ENCODE results near the gene MDH2.
"Not testable (repeated sequence)": the region's sequence is repeated elsewhere in the genome, so short reads cannot be mapped to it uniquely, and the experiment has no call there.

The MDH2 gene

DNA sequence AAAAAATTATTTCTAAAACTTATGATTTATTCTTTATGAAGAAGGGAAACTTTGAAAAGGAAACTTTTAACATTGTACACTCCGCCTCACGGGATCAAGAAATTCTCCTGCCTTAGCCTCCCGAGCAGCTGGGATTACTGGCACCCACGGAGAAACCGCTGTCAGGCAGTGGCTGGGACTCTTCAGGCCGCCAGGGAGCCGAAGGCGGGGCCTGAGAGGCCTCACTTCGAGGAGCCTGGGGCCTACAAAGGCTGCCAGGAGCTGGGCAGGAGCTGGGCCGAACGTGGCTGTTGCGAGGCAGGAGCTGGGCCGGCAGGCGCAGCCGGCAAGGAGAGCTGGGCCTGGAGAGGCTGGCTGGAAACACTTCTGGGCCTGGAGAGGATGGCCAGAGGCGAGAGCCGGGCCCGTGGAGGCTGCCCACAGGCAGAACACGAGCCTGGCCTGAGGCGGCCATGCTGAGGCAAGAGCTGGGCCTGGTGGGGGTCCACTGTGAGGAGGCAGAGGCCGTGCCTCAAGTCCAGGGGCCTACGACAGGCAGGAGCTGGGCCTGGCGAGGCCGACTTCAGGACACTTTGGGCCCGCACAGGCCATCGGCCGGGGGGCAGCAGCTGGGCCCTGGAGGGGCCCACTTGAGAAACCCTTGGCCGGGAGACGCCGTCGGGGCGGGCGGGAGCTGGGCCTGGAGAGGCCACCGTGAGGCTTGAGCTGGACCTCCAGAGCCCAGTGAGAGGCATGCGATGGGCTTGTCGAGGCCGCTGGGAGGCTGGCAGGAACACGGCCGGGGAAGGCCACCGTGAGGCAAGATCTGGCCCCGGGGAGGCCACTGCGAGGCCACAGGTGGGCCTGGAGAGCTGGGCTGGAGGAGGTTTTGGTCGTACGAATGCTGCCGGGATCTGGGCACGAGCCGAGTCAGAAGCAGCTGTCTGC is 23.7 kb downstream of the MDH2 start:
- DNase-seq (ENCODE audit: low spot score): no peak

DNA sequence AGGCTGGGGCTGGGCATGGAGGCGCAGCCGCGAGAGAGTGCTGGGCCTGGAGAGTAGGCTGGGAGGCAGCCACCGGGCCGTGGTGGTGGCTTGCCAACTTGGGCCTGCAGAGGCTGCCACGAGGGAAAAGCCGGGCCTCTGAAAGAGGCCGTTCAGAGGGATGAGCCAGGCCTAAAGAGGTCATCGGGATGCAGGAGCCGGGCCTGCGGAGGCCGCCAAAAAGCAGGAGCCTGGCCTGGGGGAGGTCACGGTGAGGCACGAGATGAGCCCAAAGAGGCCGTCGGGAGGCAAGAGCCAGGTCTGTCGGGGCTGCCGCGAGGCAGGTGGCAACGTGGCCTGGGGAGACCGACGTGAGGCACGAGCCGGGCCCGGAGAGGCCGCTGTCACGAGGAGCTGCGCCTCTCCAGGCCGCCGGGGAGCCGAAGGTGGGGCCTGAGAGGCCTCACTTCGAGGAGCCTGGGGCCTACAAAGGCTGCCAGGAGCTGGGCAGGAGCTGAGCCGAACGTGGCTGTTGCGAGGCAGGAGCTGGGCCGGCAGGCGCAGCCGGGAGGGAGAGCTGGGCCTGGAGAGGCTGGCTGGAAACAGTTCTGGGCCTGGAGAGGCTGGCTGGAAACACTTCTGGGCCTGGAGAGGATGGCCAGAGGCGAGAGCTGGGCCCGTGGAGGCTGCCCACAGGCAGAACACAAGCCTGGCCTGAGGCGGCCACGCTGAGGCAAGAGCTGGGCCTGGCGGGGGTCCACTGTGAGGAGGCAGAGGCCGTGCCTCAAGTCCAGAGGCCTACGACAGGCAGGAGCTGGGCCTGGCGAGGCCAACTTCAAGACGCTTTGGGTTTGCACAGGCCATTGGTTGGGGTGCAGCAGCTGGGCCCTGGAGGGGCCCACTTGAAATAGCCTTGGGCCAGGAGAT is 24.6 kb downstream of the MDH2 start:
- DNase-seq (ENCODE audit: low spot score): no peak

DNA sequence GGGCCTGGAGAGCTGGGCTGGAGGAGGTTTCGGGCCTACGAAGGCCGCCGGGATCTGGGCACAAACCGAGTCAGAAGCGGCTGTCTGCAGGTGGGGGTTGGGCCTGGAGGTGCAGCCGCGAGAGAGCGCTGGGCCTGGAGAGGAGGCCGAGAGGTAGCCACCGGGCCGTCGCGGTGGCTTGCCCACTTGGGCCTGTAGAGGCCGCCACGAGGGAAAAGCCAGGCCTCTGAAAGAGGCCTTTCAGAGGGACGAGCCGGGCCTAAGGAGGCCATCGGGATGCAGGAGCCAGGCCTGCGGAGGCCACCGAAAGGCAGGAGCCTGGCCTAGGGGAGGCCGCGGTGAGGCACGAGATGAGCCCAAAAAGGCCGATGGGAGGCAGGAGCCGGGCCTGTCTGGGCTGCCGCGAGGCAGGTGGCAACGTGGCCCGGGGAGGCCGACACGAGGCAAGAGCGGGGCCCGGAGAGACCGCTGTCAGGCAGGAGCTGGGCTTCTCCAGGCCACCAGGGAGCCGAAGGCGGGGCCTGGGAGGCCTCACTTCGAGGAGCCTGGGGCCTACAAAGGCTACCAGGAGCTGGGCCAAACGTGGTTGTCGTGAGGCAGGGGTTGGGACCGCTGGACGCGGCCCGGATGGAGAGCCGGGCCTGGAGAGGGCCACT is 25.6 kb downstream of the MDH2 start:
- no peak for DNase-seq (ENCODE audit: low spot score)

DNA sequence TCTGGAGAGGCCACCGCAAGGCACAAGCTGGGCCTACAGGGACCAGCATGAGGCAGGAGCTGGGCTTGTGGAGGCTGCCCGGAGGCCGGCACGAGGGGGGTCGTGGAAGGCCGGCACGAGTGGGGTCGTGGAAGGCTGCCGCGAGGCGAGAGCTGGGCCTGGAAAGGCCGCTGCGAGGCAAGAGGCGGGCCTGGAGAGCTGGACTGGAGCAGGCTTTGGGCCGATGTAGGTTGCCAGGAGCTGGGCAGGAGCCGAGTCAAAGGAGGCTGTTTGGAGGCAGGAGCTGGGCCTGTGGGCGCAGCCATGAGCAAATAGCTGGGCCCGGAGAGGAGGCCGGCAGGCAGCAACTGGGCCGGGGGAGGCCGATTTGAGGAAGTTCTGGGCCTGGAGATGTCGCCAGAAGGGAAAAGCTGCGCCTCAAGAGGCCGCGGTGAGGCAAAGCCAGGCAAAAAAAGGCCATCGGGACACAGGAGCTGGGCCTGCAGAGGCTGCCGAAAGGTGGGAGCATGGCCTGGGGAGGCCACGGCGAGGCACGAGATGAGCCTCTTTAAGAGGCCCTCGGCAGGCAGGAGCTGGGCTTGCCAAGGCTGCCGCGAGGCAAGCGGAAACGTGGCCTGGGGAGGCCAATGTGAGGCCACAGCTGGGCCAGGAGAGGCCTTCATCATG is 26.5 kb downstream of the MDH2 start:
- DNase-seq (ENCODE audit: low spot score): no peak

DNA sequence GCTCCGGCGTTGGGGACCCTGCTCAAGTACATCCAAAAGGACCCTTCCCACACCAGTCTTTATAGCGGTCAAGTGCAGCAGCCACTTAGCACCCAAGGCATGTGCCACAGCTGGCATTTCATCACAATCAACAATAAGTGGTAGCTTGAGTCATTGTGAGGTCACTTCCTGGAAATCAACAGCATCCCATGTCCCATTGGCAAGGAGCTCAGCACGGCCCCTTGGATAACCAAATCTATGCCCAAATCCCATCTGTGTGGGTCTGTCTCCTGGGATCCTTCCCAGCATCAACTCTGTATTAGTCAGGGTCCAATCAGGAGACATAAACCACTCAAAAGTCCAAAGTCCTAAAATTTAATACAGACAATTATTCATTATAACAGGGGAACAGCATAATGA is 27.1 kb downstream of the MDH2 start:
- no peak for DNase-seq (ENCODE audit: low spot score)

DNA sequence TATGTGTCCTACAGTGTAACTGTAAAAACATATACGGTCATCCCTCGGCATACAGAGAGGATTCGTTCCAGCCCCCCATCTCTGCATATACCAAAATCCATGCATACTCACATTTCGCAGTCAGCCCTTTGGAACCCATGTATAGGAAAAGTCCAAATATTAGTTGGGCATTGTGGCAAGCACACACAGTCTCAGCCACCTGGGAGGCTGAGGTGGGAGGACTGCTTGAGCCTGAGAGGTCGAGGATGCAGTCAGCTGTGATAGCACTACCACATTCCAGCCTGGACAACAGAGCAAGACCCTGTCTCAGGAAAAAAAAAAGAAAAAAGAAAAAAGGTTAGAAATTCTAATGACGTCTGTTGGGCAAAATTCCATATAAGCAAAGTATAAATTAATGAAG is 29.1 kb downstream of the MDH2 start:
- DNase-seq (ENCODE audit: low spot score): no peak

DNA sequence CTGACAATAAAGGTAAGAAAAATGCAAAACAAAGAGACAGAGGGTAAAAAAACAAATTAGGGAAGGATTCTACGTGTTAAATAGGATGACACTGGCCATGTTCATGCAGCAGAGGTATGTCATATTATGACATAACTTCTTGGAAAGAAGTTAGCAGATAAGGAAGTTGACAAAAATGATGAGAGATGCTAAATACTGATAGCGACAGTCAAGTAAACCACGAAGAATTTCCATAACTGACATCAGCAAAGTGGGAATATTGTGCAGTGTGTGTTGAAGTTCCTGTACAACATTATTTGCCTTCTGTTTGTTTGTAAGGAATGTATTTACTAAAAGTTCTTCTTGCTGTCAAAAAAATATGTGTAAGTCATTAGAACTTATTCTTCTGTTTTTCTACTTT is 29.5 kb downstream of the MDH2 start:
- peak; percentile 15 for DNase-seq (ENCODE audit: low spot score)

DNA sequence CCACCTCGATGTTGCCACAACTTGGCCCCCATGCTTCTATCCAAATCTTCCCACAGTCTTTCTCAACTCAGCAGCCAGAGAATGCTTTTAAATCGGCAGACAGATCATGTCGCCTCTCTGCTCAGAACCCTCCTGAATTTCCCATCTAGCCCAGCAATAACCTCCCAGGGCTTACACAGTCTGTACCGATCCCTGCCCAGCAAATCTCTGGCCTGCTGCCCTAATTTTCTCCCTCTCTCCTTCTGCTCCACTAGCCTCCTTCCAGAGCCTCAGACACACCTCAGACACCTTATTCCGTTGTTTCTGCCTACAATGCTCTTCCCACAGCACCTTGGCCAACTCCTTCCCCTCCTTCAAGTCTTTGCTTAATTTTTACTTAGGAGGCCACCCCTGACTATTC is 32.3 kb downstream of the MDH2 start:
- DNase-seq (ENCODE audit: low spot score): no peak

DNA sequence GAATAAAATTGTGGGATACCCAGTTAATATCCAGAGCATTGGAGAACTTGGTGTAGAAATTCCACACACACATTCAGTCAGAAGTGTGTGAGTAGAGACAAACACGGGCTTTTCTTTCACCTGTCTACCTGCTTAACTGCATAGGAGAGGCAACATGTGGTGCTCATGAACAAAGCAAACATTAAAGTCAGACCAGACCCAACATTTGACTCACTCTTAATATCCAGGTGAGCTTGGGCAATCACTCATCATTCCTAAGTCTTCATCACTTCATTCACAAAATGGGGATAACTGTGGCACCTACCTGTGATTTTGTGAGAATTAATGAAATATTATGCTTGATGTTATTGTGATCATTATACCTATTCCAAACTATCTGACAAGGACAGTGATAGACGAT is 36.2 kb downstream of the MDH2 start:
- not testable (repeated sequence) for DNase-seq (ENCODE audit: low spot score)

DNA sequence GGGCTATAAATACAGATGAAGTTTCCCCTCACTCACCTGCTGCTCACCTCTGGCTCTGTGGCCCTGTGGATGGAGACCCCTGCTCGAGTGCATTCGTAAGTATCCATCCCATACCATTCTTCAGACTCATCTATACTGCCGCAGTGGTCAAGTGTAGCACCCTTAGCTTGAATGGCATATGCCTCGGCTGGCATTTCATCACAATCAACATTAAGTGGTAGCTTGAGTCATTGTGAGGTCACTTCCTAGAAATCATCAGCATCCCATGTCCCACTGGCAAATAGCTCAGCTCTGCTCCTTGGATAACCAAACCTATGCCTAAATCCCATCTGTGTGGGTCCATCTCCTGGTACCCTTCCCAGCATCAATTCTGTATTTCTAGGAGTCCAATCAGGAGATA is 38.2 kb downstream of the MDH2 start:
- DNase-seq (ENCODE audit: low spot score): no peak

DNA sequence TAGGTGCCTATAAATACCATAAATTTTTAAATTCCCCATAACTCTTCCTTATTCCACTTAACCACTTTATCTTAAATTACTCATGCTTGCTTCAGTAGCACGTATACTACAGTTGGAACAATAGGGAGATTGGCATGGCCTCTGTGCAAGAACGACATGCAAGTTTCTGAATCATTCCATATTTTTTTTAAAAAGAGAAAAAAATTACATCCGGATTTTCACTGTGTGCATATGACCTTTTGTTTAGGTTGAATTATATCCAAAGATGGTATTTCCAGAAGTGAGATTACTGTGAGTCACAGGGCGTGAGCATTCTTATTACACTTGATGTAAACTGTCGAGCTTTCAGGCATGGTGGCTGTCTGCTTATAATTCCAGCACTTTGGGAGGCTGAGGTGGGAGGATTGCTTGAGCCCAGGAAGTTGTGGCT is 39.5 kb downstream of the MDH2 start:
- not testable (repeated sequence) for DNase-seq (ENCODE audit: low spot score)

DNA sequence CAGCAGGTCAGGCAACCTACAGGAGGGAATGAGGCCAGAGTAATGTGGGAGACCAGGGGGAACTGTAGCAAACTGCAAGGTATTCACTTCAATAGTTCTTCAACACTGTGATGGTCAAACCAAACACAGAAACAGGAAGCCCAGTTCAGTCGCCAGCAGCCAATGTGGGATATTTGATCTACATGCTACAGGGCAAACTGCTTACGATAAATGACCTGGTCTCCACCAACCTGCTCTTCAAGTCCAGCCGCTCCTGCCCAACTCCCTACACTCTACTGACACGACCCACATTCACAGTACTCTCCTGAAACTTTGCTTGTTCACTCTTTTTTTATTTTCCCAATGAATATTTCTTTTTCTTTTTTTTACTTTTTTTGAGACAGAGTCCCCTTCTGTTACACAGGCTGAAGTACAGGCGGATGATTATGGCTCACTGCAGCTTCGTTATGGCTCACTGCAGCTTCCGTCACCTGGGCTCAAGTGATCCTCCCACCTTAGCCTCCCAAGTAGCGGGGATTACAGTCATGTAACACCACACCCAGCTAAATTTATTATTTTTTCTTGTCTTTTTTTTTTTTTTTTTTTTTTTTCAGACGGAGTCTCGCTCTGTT is 42.1 kb downstream of the MDH2 start:
- DNase-seq (ENCODE audit: low spot score): no peak

DNA sequence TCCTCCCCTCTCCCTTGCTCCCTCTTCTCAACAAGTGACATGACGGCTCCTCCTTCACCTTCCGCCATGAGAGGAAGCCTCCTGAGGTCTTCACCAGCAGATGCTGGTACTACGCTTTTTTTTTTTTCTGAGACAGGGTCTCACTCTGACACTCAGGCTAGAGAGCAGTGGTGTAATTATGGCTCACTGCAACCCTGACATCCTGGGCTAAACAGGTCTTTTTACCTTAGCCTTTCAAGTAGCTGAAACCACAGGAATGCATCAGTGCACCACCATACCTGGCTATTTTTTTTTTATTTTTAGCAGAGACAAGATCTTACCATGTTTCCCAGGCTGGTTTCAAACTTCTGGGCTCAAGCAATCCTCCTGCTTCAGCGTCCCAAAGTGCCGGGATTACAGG is 43.6 kb downstream of the MDH2 start:
- DNase-seq (ENCODE audit: low spot score): no peak

DNA sequence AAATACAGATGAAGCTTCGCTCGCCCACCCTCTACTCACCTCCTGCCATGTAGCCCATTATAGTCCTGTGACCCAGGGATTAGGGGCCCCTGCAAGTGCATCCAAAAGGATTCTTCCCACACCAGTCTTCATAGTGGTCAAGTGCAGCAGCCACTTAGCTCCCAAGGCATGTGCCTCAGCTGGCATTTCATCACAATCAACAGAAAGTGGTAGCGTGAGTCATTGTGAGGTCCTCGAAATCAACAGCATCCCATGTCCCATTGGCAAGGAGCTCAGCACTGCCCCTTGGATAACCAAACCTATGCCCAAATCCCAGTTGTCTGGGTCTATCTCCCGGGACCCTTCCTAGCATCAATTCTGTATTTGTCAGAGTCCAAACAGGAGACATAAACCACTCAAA is 45.6 kb downstream of the MDH2 start:
- DNase-seq (ENCODE audit: low spot score): not testable (repeated sequence)

DNA sequence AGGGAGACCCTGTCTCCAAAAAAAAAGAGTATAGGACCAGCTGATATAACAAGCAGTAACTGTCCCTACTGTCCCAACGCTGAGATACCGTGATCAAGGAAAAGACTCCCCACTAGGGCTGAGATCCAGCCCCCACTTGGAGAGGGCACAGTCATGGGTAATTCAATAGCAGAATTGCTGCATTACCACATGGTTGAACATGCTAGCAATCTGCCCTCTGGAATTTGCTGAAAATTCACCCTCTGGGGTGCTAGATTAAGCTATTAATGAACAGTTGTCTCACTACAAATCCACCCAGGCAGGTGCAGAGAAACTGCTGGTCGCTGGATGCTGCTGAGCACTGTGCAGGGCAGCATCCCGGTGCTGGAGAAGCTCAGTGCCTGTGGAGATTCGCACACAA is 46.4 kb downstream of the MDH2 start:
- not testable (repeated sequence) for DNase-seq (ENCODE audit: low spot score)

DNA sequence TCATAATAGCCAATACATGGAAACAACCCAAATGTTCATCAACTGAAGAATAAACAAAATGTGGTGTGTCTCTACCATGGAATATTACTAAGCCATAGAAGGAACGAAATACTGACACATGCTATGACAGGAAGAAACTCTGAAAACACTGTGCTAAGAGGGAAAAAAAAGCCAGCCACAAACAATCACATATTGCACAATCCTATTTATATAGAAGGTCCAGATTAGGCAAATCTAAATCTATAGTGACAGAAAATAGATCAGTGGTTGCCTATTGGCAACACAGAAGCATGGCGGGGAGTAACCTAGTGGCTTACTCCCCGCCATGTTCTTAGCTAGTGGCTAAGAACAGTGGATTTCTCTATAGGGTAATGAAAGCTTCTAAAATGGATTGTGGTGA is 48.0 kb downstream of the MDH2 start:
- DNase-seq (ENCODE audit: low spot score): no peak

DNA sequence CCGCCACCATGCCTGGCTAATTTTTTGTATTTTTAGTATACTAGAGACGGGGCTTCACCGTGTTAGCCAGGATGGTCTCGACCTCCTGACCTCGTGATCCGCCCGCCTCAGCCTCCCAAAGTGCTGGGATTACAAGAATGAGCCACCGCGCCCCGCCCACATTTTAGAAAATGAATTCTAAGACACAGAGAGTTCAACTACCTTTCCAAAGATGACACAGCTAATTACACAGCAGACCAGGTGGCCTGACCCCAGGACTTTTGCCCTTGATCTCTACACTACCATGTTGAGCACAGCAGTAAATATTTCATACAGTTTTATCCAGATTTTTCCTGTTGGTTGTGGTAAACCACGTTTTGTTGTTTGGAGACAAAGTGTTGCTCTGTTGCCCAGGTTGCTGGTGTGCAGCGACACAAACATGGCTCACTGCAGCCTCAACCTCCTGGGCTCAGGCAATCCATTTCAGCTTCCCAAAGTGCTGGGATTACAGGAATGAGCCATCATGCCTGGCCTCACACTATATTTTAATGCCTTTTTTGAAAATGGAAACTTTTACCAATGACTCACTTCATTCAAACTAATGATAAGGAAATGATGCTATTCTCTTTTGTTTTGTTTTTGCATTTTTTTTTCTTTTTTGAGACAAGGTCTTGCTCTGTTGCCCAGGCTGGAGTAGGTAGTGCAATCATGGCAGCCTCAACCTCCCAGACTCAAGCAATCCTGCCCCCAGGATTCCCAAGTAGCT is 54.0 kb downstream of the MDH2 start:
- DNase-seq (ENCODE audit: low spot score): not testable (repeated sequence)

DNA sequence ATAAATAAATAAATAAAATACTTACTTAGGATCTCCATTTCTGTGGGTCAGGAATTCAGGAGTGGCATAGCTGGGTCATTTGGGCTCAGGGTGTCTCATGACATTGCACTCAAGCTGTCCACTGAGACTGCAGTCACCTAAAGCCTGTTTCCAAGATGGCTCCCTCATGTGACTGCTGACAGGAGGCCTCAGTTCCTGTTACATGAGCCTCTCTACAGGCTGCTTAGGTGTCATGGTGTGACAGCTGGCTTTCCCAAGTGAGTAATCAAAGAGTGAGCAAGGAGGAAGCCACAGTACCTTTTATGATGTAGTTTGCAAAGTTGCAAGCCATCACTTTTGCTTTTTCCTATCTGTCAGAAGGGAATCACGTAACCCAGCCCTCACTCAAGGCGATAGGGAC is 55.9 kb downstream of the MDH2 start:
- not testable (repeated sequence) for DNase-seq (ENCODE audit: low spot score)

DNA sequence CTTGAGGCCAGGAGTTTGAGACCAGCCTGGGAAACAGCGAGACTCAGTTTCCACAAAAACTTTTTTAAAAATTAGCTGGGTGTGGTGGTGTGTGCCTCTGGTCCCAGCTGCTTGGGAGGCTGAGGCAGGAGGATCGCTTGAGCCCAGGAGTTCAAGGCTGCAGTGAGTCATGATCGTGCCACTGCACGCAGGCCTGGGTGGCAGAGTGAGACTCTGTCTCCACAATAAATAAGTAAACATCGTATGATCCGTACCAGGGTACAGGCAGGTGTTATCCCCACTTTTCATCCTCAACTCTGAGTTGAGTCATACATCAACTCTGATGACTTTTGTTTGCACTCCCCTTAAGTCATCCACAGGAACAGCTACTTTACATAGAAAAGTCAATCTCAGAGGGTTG is 58.2 kb downstream of the MDH2 start:
- not testable (repeated sequence) for DNase-seq (ENCODE audit: low spot score)

DNA sequence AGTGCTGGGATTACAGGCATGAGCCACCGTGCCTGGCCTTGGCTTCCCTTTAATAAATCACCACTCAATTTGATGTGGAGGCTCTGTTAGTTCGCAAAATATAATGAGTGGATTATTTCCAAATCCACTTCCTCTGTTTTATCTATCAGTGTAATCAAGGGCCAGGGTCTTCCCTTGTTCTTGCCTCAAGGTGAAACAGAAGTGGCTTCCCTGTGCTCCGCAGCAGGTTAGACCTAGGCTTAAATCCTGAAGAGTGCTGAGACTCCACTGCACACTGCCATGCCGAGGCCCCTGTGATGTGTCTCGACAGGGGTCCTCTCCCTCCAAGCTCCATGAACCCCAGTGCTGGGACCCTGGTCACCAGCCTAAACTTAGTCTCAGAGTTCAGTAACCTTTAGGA is 59.0 kb downstream of the MDH2 start:
- no peak for DNase-seq (ENCODE audit: low spot score)
